Measurements from ENCODE around the gene CAPN5.

DNA sequence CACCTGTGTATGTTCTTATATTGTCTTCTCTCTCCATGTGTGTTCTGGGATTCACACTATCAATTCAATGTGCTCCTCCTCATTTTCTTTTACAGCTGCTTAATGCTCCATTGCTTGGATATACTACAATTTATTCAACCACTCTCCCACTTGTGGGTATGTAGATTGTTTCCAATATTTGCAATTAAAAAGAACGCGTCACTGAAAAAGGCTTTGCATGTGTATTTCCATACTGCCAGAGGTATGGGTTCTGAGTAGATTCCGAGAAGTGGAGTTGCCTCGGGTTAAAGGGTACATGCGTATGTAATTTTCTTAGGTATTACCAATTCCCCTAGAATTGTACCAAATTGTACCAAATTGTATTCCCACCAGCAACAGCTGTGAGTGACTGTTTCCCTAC lies 7.0 kb upstream of the CAPN5 start:
- TF ChIP-seq PPARA (CRISPR knock-in tag; IDR thresholded peaks at IDR 0.05; ENCODE audit: borderline replicate concordance) (no peak), CREB5 (CRISPR knock-in tag; IDR thresholded peaks at IDR 0.05; ENCODE audit: low read depth) (no peak), ZFP3 (CRISPR knock-in tag; IDR thresholded peaks at IDR 0.05) (no peak), ZNF70 (CRISPR knock-in tag; IDR thresholded peaks at IDR 0.05) (no peak), RARB (CRISPR knock-in tag; IDR thresholded peaks at IDR 0.05) (no peak), ZNF565 (CRISPR knock-in tag; conservative IDR thresholded peaks at IDR 0.05; ENCODE audit: low read depth) (no peak), ZFP30 (CRISPR knock-in tag; IDR thresholded peaks at IDR 0.05) (no peak), CSDC2 (CRISPR knock-in tag; IDR thresholded peaks at IDR 0.05) (no peak), ZC3H10 (CRISPR knock-in tag; IDR thresholded peaks at IDR 0.05) (no peak)
- TF ChIP-seq, protein P1, sequence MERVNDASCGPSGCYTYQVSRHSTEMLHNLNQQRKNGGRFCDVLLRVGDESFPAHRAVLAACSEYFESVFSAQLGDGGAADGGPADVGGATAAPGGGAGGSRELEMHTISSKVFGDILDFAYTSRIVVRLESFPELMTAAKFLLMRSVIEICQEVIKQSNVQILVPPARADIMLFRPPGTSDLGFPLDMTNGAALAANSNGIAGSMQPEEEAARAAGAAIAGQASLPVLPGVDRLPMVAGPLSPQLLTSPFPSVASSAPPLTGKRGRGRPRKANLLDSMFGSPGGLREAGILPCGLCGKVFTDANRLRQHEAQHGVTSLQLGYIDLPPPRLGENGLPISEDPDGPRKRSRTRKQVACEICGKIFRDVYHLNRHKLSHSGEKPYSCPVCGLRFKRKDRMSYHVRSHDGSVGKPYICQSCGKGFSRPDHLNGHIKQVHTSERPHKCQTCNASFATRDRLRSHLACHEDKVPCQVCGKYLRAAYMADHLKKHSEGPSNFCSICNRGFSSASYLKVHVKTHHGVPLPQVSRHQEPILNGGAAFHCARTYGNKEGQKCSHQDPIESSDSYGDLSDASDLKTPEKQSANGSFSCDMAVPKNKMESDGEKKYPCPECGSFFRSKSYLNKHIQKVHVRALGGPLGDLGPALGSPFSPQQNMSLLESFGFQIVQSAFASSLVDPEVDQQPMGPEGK (CRISPR knock-in tag; IDR thresholded peaks at IDR 0.05; ENCODE audit: borderline replicate concordance) = no peak

Data from SK-N-SH treated with all-trans-retinoic acid at 6 μM for 48 hours (cell line).